MCF 10A (cell line): ENCODE results near the gene ACER1. TPM values are rescaled to one million over a fixed set of nuclear protein-coding genes. Genes with fewer than 3 reads are reported as not detected.

Source experiments
- BruUV-seq: library from RNA; stranded (reverse); fragments of 400-500 nt; replicated peaks from 2 replicates; lab custom pipeline; 2021; lab: Mats Ljungman, UMichigan
- CTCF ChIA-PET: fragments of 300-600 bp; sonication (Branson Sonifier 250); formaldehyde crosslinking; extraction: SDS; loops from one replicate; lab custom pipeline; 2021; ENCODE audit warnings: antibody characterized with exemption, inconsistent platforms; lab: Yijun Ruan, JAX
- POLR2A ChIA-PET: fragments of 300-600, 350-650 bp; sonication (Branson Sonifier 250); formaldehyde crosslinking; extraction: SDS; loops from one replicate; lab custom pipeline; 2020; ENCODE audit warnings: antibody characterized with exemption, inconsistent platforms; lab: Yijun Ruan, JAX
- DNase-seq: peaks from one replicate; pipeline ENCODE4 v3.0.0-alpha.2; 2018; ENCODE audit not compliant: unreplicated experiment
- H3K27ac Mint-ChIP-seq: one replicate; pipeline ENCODE4 v1.8.0; 2022; ENCODE audit warnings: mild to moderate bottlenecking, low read depth, mixed read lengths; ENCODE audit not compliant: unreplicated experiment
- H3K27me3 Mint-ChIP-seq: one replicate; pipeline ENCODE4 v1.8.0; 2022; ENCODE audit warnings: mixed read lengths; ENCODE audit not compliant: insufficient read depth, unreplicated experiment
- H3K36me3 Mint-ChIP-seq: one replicate; pipeline ENCODE4 v1.8.0; 2022; ENCODE audit warnings: mild to moderate bottlenecking, moderate library complexity, mixed read lengths; ENCODE audit not compliant: insufficient read depth, unreplicated experiment
- H3K4me1 Mint-ChIP-seq: one replicate; pipeline ENCODE4 v1.8.0; 2022; ENCODE audit warnings: mixed read lengths; ENCODE audit not compliant: insufficient read depth, unreplicated experiment
- H3K4me3 Mint-ChIP-seq: one replicate; pipeline ENCODE4 v1.8.0; 2022; ENCODE audit warnings: mild to moderate bottlenecking, moderate library complexity, mixed read lengths; ENCODE audit not compliant: unreplicated experiment
- H3K9me3 Mint-ChIP-seq: one replicate; pipeline ENCODE4 v1.8.0; 2022; ENCODE audit warnings: mixed read lengths; ENCODE audit not compliant: unreplicated experiment
- intact Hi-C: fragments of 100-400 bp; cut with micrococcal nuclease; formaldehyde crosslinking; loops from 2 replicates; pipeline ENCODE4 v1.14.1; 2022
- total RNA-seq: library from RNA; stranded (reverse); gene quantifications from 2 replicates; pipeline ENCODE4 v1.2.3, GENCODE V29; 2022
- TF ChIP-seq, protein P1 (sequence below): fragments of 200-600 bp; IDR thresholded peaks from one replicate; pipeline ENCODE4 v1.8.0; 2022; ENCODE audit warnings: antibody characterized with exemption, mild to moderate bottlenecking; ENCODE audit not compliant: unreplicated experiment

Gene ACER1
- total RNA-seq, 1 experiment from 2014 or later, result not detected

DNA sequence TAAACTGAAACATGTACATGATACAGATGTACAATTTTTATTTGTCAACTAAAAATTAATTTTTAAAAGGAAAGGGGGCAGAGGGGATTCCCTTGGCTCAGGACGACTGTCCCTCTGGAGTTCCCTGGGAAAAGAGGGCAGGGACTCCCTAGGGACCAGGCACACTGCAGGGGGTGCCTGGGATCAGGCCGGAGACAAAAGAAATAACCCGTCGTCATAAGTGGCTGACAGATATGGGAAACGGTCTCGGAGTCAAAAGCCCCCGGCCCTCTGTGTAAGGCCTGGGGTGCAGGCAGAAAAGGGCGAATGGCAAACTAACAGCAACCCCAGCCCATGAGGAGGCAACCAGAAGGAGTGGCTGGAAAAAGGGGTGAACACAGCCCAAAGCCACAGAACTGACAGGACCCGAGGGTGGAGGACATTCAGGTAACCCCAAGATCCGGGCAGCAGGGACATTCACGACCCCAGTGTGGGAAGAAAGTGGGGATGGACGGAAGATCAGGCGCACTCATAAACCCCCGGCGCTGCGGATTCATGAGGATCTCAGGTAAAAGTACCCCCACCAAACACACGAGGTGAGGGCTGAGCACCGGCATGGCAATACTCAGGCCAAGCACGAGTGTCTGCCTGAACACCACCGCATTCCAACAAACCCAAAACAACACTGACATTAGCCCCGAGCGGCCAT, 60.4 kb downstream of the ACER1 start:
- TF ChIP-seq, protein P1, sequence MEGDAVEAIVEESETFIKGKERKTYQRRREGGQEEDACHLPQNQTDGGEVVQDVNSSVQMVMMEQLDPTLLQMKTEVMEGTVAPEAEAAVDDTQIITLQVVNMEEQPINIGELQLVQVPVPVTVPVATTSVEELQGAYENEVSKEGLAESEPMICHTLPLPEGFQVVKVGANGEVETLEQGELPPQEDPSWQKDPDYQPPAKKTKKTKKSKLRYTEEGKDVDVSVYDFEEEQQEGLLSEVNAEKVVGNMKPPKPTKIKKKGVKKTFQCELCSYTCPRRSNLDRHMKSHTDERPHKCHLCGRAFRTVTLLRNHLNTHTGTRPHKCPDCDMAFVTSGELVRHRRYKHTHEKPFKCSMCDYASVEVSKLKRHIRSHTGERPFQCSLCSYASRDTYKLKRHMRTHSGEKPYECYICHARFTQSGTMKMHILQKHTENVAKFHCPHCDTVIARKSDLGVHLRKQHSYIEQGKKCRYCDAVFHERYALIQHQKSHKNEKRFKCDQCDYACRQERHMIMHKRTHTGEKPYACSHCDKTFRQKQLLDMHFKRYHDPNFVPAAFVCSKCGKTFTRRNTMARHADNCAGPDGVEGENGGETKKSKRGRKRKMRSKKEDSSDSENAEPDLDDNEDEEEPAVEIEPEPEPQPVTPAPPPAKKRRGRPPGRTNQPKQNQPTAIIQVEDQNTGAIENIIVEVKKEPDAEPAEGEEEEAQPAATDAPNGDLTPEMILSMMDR, result no peak
- CTCF ChIA-PET, result interaction anchor here (1.3 kb wide), 1 partner anchor 27 kb away, joined by 7 read pairs; no protein-coding TSS in a partner anchor

GRCh38 chr19:6272411-6272791, 61.0 kb downstream of the ACER1 start:
- H3K27ac Mint-ChIP-seq, result peak overlapping the region; percentile 69

More for the DNA sequence above, 60.4 kb downstream of the ACER1 start:
- peaks cover 49% of the 10 kb centered on the region for H3K4me1 Mint-ChIP-seq
- no peaks in the 10 kb centered on the region for H3K9me3 Mint-ChIP-seq
- DNase-seq, result no peak
- BruUV-seq, result no TSS peak
- POLR2A ChIA-PET, result interaction anchor here (0.7 to 1.8 kb wide), 3 partner anchors 19 to 49 kb away, joined by 3 read pairs; no protein-coding TSS in a partner anchor
- intact Hi-C loops, result no loop called here
- H3K36me3 Mint-ChIP-seq, result peaks cover 46% of the 10 kb centered on the region
- H3K27me3 Mint-ChIP-seq, result no peaks in the 10 kb centered on the region
- H3K27ac Mint-ChIP-seq, result peak overlapping the region; percentile 69
- H3K4me3 Mint-ChIP-seq, result peak overlapping the region; percentile 73

GRCh38 chr19:6271721-6272410, 61.5 kb downstream of the ACER1 start:
- Mint-ChIP-seq H3K4me1 (peaks cover 42% of the 10 kb centered on the region), H3K27ac (peak overlapping the region; percentile 69), H3K9me3 (no peaks in the 10 kb centered on the region), H3K27me3 (no peaks in the 10 kb centered on the region), H3K4me3 (no peak overlapping the region), H3K36me3 (peaks cover 52% of the 10 kb centered on the region)
- no TSS peak for BruUV-seq
- intact Hi-C loops, result loop anchor here (2.0 kb wide), 1 partner anchor 33 kb away; no protein-coding TSS in a partner anchor
- CTCF ChIA-PET, result interaction anchor here (0.6 to 1.3 kb wide), 4 partner anchors 20 to 146 kb away, joined by 3 to 7 read pairs (median 3); no protein-coding TSS in a partner anchor
- POLR2A ChIA-PET, result interaction anchor here (1.0 to 1.2 kb wide), 2 partner anchors 10 to 11 kb away, joined by 3 read pairs; no protein-coding TSS in a partner anchor
- TF ChIP-seq, protein P1, result no peak
- no peak for DNase-seq

More at GRCh38 chr19:6272411-6272791, 61.0 kb downstream of the ACER1 start:
- POLR2A ChIA-PET, result interaction anchor here (1.0 to 1.2 kb wide), 2 partner anchors 11 to 12 kb away, joined by 3 read pairs; no protein-coding TSS in a partner anchor
- BruUV-seq, result no TSS peak
- intact Hi-C loops, result no loop called here
- peaks cover 47% of the 10 kb centered on the region for H3K36me3 Mint-ChIP-seq
- CTCF ChIA-PET, result interaction anchor here (0.6 to 1.3 kb wide), 2 partner anchors 21 to 28 kb away, joined by 3 to 7 read pairs; no protein-coding TSS in a partner anchor
- H3K4me1 Mint-ChIP-seq, result peaks cover 43% of the 10 kb centered on the region
- no peaks in the 10 kb centered on the region for H3K27me3 Mint-ChIP-seq
- no peaks in the 10 kb centered on the region for H3K9me3 Mint-ChIP-seq
- H3K4me3 Mint-ChIP-seq, result no peak overlapping the region
- no peak for DNase-seq
- TF ChIP-seq, protein P1, result no peak
